OCI-LY1 (cell line): ENCODE data around the gene HLA-DRA.

Source experiments
- H2AFZ ChIP-seq: fragments of 200-600 bp; sonication (generic), shearing (Covaris generic); 2 replicates; pipeline ENCODE4 v1.6.0; 2014; ENCODE audit warnings: antibody characterized with exemption, mild to moderate bottlenecking, low read length
- H3F3A ChIP-seq: fragments of 200-600 bp; sonication (generic), shearing (Covaris generic); 2 replicates; pipeline ENCODE4 v1.6.0; 2014; ENCODE audit warnings: mild to moderate bottlenecking, antibody characterized with exemption, low read length, moderate library complexity; ENCODE audit not compliant: insufficient read depth
- H3K27ac ChIP-seq: fragments of 200-600 bp; sonication (generic); 2 replicates; pipeline ENCODE4 v1.5.1; 2014; ENCODE audit warnings: low read length, mixed run types, mild to moderate bottlenecking, low read depth; ENCODE audit not compliant: poor library complexity, severe bottlenecking
- H3K27me3 ChIP-seq: fragments of 200-600 bp; sonication (generic); 2 replicates; pipeline ENCODE4 v1.6.0; 2014; ENCODE audit warnings: antibody characterized with exemption, mild to moderate bottlenecking, low read length, moderate library complexity; ENCODE audit not compliant: insufficient read depth
- H3K36me3 ChIP-seq: fragments of 200-600 bp; sonication (generic); 2 replicates; pipeline ENCODE4 v1.6.1; 2014; ENCODE audit warnings: mild to moderate bottlenecking, antibody characterized with exemption, low read length, moderate library complexity, mixed read lengths; ENCODE audit not compliant: insufficient read depth
- H3K4me1 ChIP-seq: fragments of 200-600 bp; sonication (generic); 2 replicates; pipeline ENCODE4 v1.5.1; 2014; ENCODE audit warnings: mild to moderate bottlenecking, low read length, moderate library complexity; ENCODE audit not compliant: insufficient read depth, severe bottlenecking
- H3K4me2 ChIP-seq: fragments of 200-600 bp; sonication (generic), shearing (Covaris generic); 2 replicates; pipeline ENCODE4 v1.6.1; 2014; ENCODE audit warnings: low read length
- H3K4me3 ChIP-seq: fragments of 200-600 bp; sonication (generic); 2 replicates; pipeline ENCODE4 v1.5.1; 2014; ENCODE audit warnings: low read length, low read depth, mild to moderate bottlenecking, mixed read lengths; ENCODE audit not compliant: poor library complexity, severe bottlenecking
- H3K79me2 ChIP-seq: fragments of 200-600 bp; shearing (Covaris generic); 2 replicates; pipeline ENCODE4 v1.6.1; 2016; ENCODE audit warnings: mixed run types, low read length, mixed read lengths; ENCODE audit not compliant: insufficient read depth
- H3K9ac ChIP-seq: fragments of 200-600 bp; sonication (generic), shearing (Covaris generic); 2 replicates; pipeline ENCODE4 v1.6.1; 2014; ENCODE audit warnings: mild to moderate bottlenecking, low read length, mixed read lengths
- H3K9me2 ChIP-seq: fragments of 200-600 bp; sonication (generic), shearing (Covaris generic); 2 replicates; pipeline ENCODE4 v1.6.1; 2014; ENCODE audit warnings: low read depth, mild to moderate bottlenecking, low read length, mixed read lengths
- H3K9me3 ChIP-seq: fragments of 200-600 bp; shearing (Covaris generic); 2 replicates; pipeline ENCODE4 v1.6.1; 2014; ENCODE audit warnings: low read length, mixed read lengths
- H4K20me1 ChIP-seq: fragments of 200-600 bp; sonication (generic), shearing (Covaris generic); 2 replicates; pipeline ENCODE4 v1.6.0; 2016; ENCODE audit warnings: mild to moderate bottlenecking, low read length; ENCODE audit not compliant: insufficient read depth
- CTCF ChIP-seq: fragments of 200-600 bp; sonication (generic), shearing (Covaris generic); IDR thresholded peaks from 2 replicates; pipeline ENCODE4 v1.5.1; 2017; ENCODE audit warnings: mild to moderate bottlenecking, antibody characterized with exemption, low read length, moderate library complexity, mixed read lengths
- EZH2 ChIP-seq: fragments of 200-600 bp; sonication (generic), shearing (Covaris generic); IDR thresholded peaks from 2 replicates; pipeline ENCODE4 v1.8.0; 2017; ENCODE audit warnings: borderline replicate concordance, mixed run types, mild to moderate bottlenecking, antibody characterized with exemption, low read length, moderate library complexity, mixed read lengths

Gene HLA-DRA

DNA sequence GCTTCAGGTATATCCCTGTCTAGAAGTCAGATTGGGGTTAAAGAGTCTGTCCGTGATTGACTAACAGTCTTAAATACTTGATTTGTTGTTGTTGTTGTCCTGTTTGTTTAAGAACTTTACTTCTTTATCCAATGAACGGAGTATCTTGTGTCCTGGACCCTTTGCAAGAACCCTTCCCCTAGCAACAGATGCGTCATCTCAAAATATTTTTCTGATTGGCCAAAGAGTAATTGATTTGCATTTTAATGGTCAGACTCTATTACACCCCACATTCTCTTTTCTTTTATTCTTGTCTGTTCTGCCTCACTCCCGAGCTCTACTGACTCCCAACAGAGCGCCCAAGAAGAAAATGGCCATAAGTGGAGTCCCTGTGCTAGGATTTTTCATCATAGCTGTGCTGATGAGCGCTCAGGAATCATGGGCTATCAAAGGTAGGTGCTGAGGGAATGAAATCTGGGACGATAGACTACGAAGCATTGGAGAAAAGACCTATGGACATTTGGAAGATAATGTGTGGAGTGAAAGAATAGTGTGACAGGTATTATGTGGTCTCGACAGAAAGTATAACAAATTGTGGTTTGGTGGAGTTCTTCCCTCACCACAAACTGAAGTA lies at the start of gene HLA-DRA:
HLA-DRA (plus strand) TSS at position 286 of the 613 bp plus-strand sequence; CDS start at position 350, 64 bp downstream.
- no peak within 1 kb of the TSS for H3K4me3 ChIP-seq
- H3F3A ChIP-seq: no peaks in the 10 kb centered on the region
- no peak within 1 kb of the TSS for H3K4me2 ChIP-seq
- H3K36me3 ChIP-seq: no peaks in the 10 kb centered on the region
- peaks cover 8% of the 10 kb centered on the region; the same call in 1 of the 2 replicates for H3K27me3 ChIP-seq
- no peaks in the 10 kb centered on the region for H3K4me1 ChIP-seq
- H3K27ac ChIP-seq: no peak within 1 kb of the TSS
- TF ChIP-seq EZH2 (no peak), CTCF (no peak)
- H3K79me2 ChIP-seq: no peaks in the 10 kb centered on the region
- H3K9me3 ChIP-seq: no peaks in the 10 kb centered on the region; the same call in 1 of the 2 replicates
- H2AFZ ChIP-seq: no peak within 1 kb of the TSS
- no peaks in the 10 kb centered on the region for H4K20me1 ChIP-seq
- no peak within 1 kb of the TSS for H3K9ac ChIP-seq
- no peaks in the 10 kb centered on the region for H3K9me2 ChIP-seq

DNA sequence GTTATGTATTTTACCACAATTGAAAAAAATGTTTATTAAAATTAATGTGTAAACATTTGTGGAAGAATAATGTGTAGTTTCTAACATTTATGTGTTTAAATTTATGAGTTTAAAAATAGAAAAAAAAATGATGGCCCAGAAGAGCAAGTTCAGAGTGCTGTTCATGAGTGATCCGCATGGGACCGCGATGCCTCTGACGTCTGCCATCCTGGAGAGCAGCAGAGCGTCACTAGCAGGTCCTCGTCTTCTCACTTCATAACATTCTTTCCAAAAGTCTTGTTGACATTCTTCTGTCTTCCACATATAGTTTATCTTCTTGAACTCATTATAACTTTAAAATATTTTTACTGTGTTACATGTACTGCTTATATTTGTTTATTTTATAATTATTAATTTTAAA lies 48.2 kb upstream of the HLA-DRA start:
- Histone ChIP-seq H2AFZ (no peak overlapping the region), H3K27ac (no peak overlapping the region), H3K79me2 (no peaks in the 10 kb centered on the region), H3K4me1 (no peaks in the 10 kb centered on the region), H3K4me2 (no peak overlapping the region), H3F3A (no peaks in the 10 kb centered on the region), H3K9me2 (no peaks in the 10 kb centered on the region), H3K4me3 (no peak overlapping the region), H4K20me1 (no peaks in the 10 kb centered on the region), H3K9ac (no peak overlapping the region), H3K36me3 (no peaks in the 10 kb centered on the region), H3K9me3 (no peaks in the 10 kb centered on the region), H3K27me3 (no peaks in the 10 kb centered on the region; the same call in 1 of the 2 replicates)
- TF ChIP-seq EZH2 (no peak), CTCF (no peak)

GRCh38 chr6:32393665-32394420 lies 45.8 kb upstream of the HLA-DRA start:
- Histone ChIP-seq H3K36me3 (no peaks in the 10 kb centered on the region), H3K27ac (no peak overlapping the region), H2AFZ (no peak overlapping the region), H3K9me2 (no peaks in the 10 kb centered on the region), H3K9me3 (no peaks in the 10 kb centered on the region), H3F3A (no peaks in the 10 kb centered on the region), H3K27me3 (no peaks in the 10 kb centered on the region; the same call in 1 of the 2 replicates), H3K4me3 (no peak overlapping the region), H3K4me2 (no peak overlapping the region), H3K9ac (no peak overlapping the region), H3K79me2 (no peaks in the 10 kb centered on the region), H4K20me1 (no peaks in the 10 kb centered on the region), H3K4me1 (no peaks in the 10 kb centered on the region)
- TF ChIP-seq EZH2 (no peak), CTCF (no peak)
